ENCODE data around the gene ACTR8. TPM values are rescaled to one million over a fixed set of nuclear protein-coding genes. Genes with fewer than 3 reads are reported as not detected.

Gene ACTR8
- total RNA-seq, 2 donors from 2014 or later = 20.6 to 54.5 TPM

- TF ChIP-seq POLR2A (IDR thresholded peaks at IDR 0.05) = no peak
- TF ChIP-seq CTCF (IDR thresholded peaks at IDR 0.05) = no peak
- no peak for TF ChIP-seq POLR2AphosphoS5 (IDR thresholded peaks at IDR 0.05)
- Histone ChIP-seq H3K27me3 (replicated peaks; ENCODE audit: insufficient read depth) (no peaks in the 10 kb centered on the region), H3K4me3 (no peak overlapping the region), H3K36me3 (peaks cover 0 to 4% of the 10 kb centered on the region in 2 donors), H3K9me3 (no peaks in the 10 kb centered on the region), H3K4me1 (replicated peaks) (no peaks in the 10 kb centered on the region), H3K27ac (no peak overlapping the region)
- intact Hi-C loops (cut with DNase I) = no loop called here
- no peak for DNase-seq (ENCODE audit: low spot score)
- WGBS = 70% methylated on average over 10 of the region's 10 CpGs
Measured at GRCh38 chr3:53823956-53824657, 57.8 kb downstream of the ACTR8 start.

- no peak for DNase-seq (ENCODE audit: low spot score)
- TF ChIP-seq POLR2AphosphoS5 (IDR thresholded peaks at IDR 0.05) = no peak
- TF ChIP-seq CTCF (IDR thresholded peaks at IDR 0.05) = no peak
- TF ChIP-seq POLR2A (IDR thresholded peaks at IDR 0.05) = no peak
- peaks cover 0 to 7% of the 10 kb centered on the region in 2 donors for H3K36me3 ChIP-seq
- no peak overlapping the region for H3K4me3 ChIP-seq
- intact Hi-C loops (cut with DNase I) = no loop called here
- no peaks in the 10 kb centered on the region for H3K27me3 ChIP-seq (replicated peaks; ENCODE audit: insufficient read depth)
- no peak overlapping the region for H3K27ac ChIP-seq
- H3K4me1 ChIP-seq (replicated peaks) = no peaks in the 10 kb centered on the region
- H3K9me3 ChIP-seq = no peaks in the 10 kb centered on the region
- 97% methylated on average over 66 of the region's 67 CpGs for whole genome bisulfite sequencing
Measured at GRCh38 chr3:53823026-53823955, 58.7 kb downstream of the ACTR8 start.

- H3K9me3 ChIP-seq = no peaks in the 10 kb centered on the region
- H3K4me3 ChIP-seq = no peak overlapping the region
- H3K4me1 ChIP-seq (replicated peaks) = no peaks in the 10 kb centered on the region
- WGBS = 85% methylated on average over 14 of the region's 14 CpGs
- peaks cover 0 to 8% of the 10 kb centered on the region in 2 donors for H3K36me3 ChIP-seq
- intact Hi-C loops (cut with DNase I) = no loop called here
- H3K27ac ChIP-seq = no peak overlapping the region
- no peak for TF ChIP-seq CTCF (IDR thresholded peaks at IDR 0.05)
- no peak for TF ChIP-seq POLR2A (IDR thresholded peaks at IDR 0.05)
- TF ChIP-seq POLR2AphosphoS5 (IDR thresholded peaks at IDR 0.05) = no peak
- DNase-seq (ENCODE audit: low spot score) = no peak
- no peaks in the 10 kb centered on the region for H3K27me3 ChIP-seq (replicated peaks; ENCODE audit: insufficient read depth)
Measured at GRCh38 chr3:53822331-53822741, 59.6 kb downstream of the ACTR8 start.

- TF ChIP-seq POLR2A (IDR thresholded peaks at IDR 0.05) = no peak
- TF ChIP-seq POLR2AphosphoS5 (IDR thresholded peaks at IDR 0.05) = no peak
- no peak for TF ChIP-seq CTCF (IDR thresholded peaks at IDR 0.05)
- Histone ChIP-seq H3K27ac (no peak overlapping the region), H3K36me3 (peaks cover 0 to 10% of the 10 kb centered on the region in 2 donors), H3K27me3 (replicated peaks; ENCODE audit: insufficient read depth) (no peaks in the 10 kb centered on the region), H3K4me1 (replicated peaks) (no peaks in the 10 kb centered on the region), H3K4me3 (no peak overlapping the region), H3K9me3 (no peaks in the 10 kb centered on the region)
- WGBS = 65% methylated on average over 5 of the region's 5 CpGs
- intact Hi-C loops (cut with DNase I) = no loop called here
- no peak for DNase-seq (ENCODE audit: low spot score)
Measured at GRCh38 chr3:53821631-53822121, 60.3 kb downstream of the ACTR8 start.

All from prostate gland (tissue), 2 donors.